Keratinocyte (primary cell): ENCODE data around the gene RAB3GAP2. TPM values are rescaled to one million over a fixed set of nuclear protein-coding genes. Genes with fewer than 3 reads are reported as not detected.

Source experiments
- DNase-seq: peaks from one replicate; pipeline ENCODE4 v3.0.0-alpha.2; 2011; ENCODE audit warnings: low read depth, missing footprints, low spot score
- FAIRE-seq: peaks from 2 replicates; lab custom pipeline; 2011; peaks lifted over from hg19 to GRCh38; lab: Jason Lieb, UNC
- H2AFZ ChIP-seq: 2 replicates; pipeline ENCODE4 v1.6.0; 2012; ENCODE audit warnings: low read length, control low read depth, inconsistent platforms; ENCODE audit not compliant: control insufficient read depth
- H3K27ac ChIP-seq: 2 replicates; pipeline ENCODE4 v1.5.1; 2011; ENCODE audit warnings: low read length; ENCODE audit not compliant: control insufficient read depth, insufficient read depth
- H3K27me3 ChIP-seq: 3 replicates; pipeline ENCODE4 v1.6.0; 2011; ENCODE audit warnings: low read length; ENCODE audit not compliant: control insufficient read depth, insufficient read depth; ENCODE audit errors: extremely low read depth
- H3K36me3 ChIP-seq, 2 experiments: 2 replicates in 1 of 2; 3 replicates in 1 of 2; pipeline ENCODE4 v1.5.1; 2011; ENCODE audit warnings: low read length in 2 of 2, mild to moderate bottlenecking in 1 of 2; ENCODE audit not compliant: control insufficient read depth in 2 of 2, insufficient read depth in 2 of 2; ENCODE audit errors: extremely low read depth in 1 of 2
- H3K4me1 ChIP-seq: 3 replicates; pipeline ENCODE4 v1.5.1; 2011; ENCODE audit warnings: low read length; ENCODE audit not compliant: control insufficient read depth, insufficient read depth; ENCODE audit errors: extremely low read depth
- H3K4me2 ChIP-seq: 3 replicates; pipeline ENCODE4 v1.6.0; 2011; ENCODE audit warnings: low read depth, low read length; ENCODE audit not compliant: control insufficient read depth, insufficient read depth; ENCODE audit errors: extremely low read depth
- H3K4me3 ChIP-seq, 3 experiments: fragments of 200-600 bp in 1 of 3; sonication (generic) in 1 of 3; 2 replicates in 2 of 3; 3 replicates in 1 of 3; pipeline ENCODE4 v1.5.1; 2011 to 2016; ENCODE audit warnings: low read length in 3 of 3, mild to moderate bottlenecking in 3 of 3, control low read depth in 2 of 3, inconsistent platforms in 1 of 3, low read depth in 1 of 3, mixed read lengths in 1 of 3, mixed run types in 1 of 3, moderate library complexity in 1 of 3; ENCODE audit not compliant: control insufficient read depth in 2 of 3, insufficient read depth in 2 of 3; ENCODE audit errors: extremely low read depth in 1 of 3
- H3K79me2 ChIP-seq: 2 replicates; pipeline ENCODE4 v1.6.0; 2012; ENCODE audit warnings: low read length; ENCODE audit not compliant: control insufficient read depth, insufficient read depth
- H3K9ac ChIP-seq: 3 replicates; pipeline ENCODE4 v1.6.0; 2011; ENCODE audit warnings: low read length; ENCODE audit not compliant: control insufficient read depth, insufficient read depth; ENCODE audit errors: extremely low read depth
- H3K9me1 ChIP-seq: 3 replicates; pipeline ENCODE4 v1.6.0; 2011; ENCODE audit warnings: low read length; ENCODE audit not compliant: control insufficient read depth, insufficient read depth; ENCODE audit errors: extremely low read depth
- H3K9me3 ChIP-seq: 2 replicates; pipeline ENCODE4 v1.5.1; 2012; ENCODE audit warnings: low read depth, low read length; ENCODE audit not compliant: control insufficient read depth
- H4K20me1 ChIP-seq: 3 replicates; pipeline ENCODE4 v1.6.0; 2011; ENCODE audit warnings: low read length; ENCODE audit not compliant: control insufficient read depth, insufficient read depth; ENCODE audit errors: extremely low read depth
- CTCF ChIP-seq, 3 experiments: IDR thresholded peaks in 1 of 3; conservative IDR thresholded peaks in 1 of 3; optimal IDR thresholded peaks in 1 of 3; 2 replicates in 2 of 3; 3 replicates in 1 of 3; pipeline versions ENCODE3 to v1.5.1; 2011; ENCODE audit warnings: low read length in 3 of 3, mild to moderate bottlenecking in 3 of 3, moderate library complexity in 2 of 3, control low read depth in 1 of 3, inconsistent platforms in 1 of 3; ENCODE audit not compliant: insufficient read depth in 2 of 3; ENCODE audit errors: extremely low read depth in 1 of 3
- EZH2 ChIP-seq: IDR thresholded peaks from one replicate; pipeline ENCODE4 v1.6.1; 2012; ENCODE audit warnings: inconsistent platforms, mild to moderate bottlenecking, low read length, moderate library complexity
- dilution Hi-C: fragments of 300-500 bp; cut with MboI; formaldehyde crosslinking; loops from one replicate; pipeline ENCODE4 v1.7.0; 2020; ENCODE audit warnings: low sequenced_read_pairs; ENCODE audit not compliant: extremely low pct_ligation_motif_present
- polyA plus RNA-seq, 5 experiments: library from polyadenylated mRNA; depleted of rRNA in 3 of 5; stranded (reverse) in 3 of 5; stranded (forward) in 1 of 5; unstranded in 1 of 5; fragments of >200 nt; gene quantifications; 1 replicate in 1 of 5; 2 replicates in 3 of 5; 3 replicates in 1 of 5; pipeline versions ENCODE4 v1.2.1 to v1.2.3, GENCODE V29; 2011 to 2012; ENCODE audit warnings: missing spikeins in 2 of 5, low read depth in 1 of 5, low replicate concordance in 1 of 5

The RAB3GAP2 gene
- polyA plus RNA-seq, 1 donor (not counting 4 experiments of a cell fraction or from before 2014, with no cell fraction given) = 44.4 TPM

- H3K4me3 ChIP-seq = no peak overlapping the region
- no peak overlapping the region for H3K4me2 ChIP-seq
- no peak overlapping the region for H2AFZ ChIP-seq
- H3K79me2 ChIP-seq = no peaks in the 10 kb centered on the region
- H3K36me3 ChIP-seq = peaks cover 9 to 21% of the 10 kb centered on the region in 2 experiments
- H3K9me1 ChIP-seq = no peaks in the 10 kb centered on the region
- H3K9ac ChIP-seq = no peak overlapping the region
- no peak overlapping the region for H3K27ac ChIP-seq
- DNase-seq = no peak
- H4K20me1 ChIP-seq = no peaks in the 10 kb centered on the region
- no peaks in the 10 kb centered on the region for H3K9me3 ChIP-seq
- H3K4me1 ChIP-seq = no peaks in the 10 kb centered on the region
- H3K27me3 ChIP-seq = no peaks in the 10 kb centered on the region
- TF ChIP-seq EZH2 = no peak
- no peak for TF ChIP-seq CTCF (optimal IDR thresholded peaks at IDR 0.05 in 1 of 3, IDR thresholded peaks at IDR 0.05 in 1 of 3, conservative IDR thresholded peaks at IDR 0.05 in 1 of 3; ENCODE audit: extremely low read depth in 1 of 3, insufficient read depth in 2 of 3, low read length in 3 of 3)
- no peak for FAIRE-seq
- dilution Hi-C loops = no loop called here
Observed at GRCh38 chr1:220203816-220204215, 68.4 kb downstream of the RAB3GAP2 start.

GRCh38 chr1:220198186-220199005 is 73.9 kb downstream of the RAB3GAP2 start:
- Histone ChIP-seq H3K4me2 (no peak overlapping the region), H2AFZ (no peak overlapping the region), H4K20me1 (no peaks in the 10 kb centered on the region), H3K27ac (no peak overlapping the region), H3K9me1 (no peaks in the 10 kb centered on the region), H3K27me3 (no peaks in the 10 kb centered on the region), H3K9me3 (no peaks in the 10 kb centered on the region), H3K9ac (no peak overlapping the region), H3K79me2 (no peaks in the 10 kb centered on the region), H3K4me3 (no peak overlapping the region), H3K4me1 (no peaks in the 10 kb centered on the region), H3K36me3 (peaks cover 10 to 14% of the 10 kb centered on the region in 2 experiments)
- FAIRE-seq (no peak), DNase-seq (no peak)
- dilution Hi-C loops = no loop called here
- TF ChIP-seq EZH2 = no peak
